ENCODE measurements around the gene BTN2A1.
A peak's percentile ranks its signal among the peaks of the same experiment; 100 is the strongest.

BTN2A1 gene

GRCh38 chr6:26468829-26469228, 11.1 kb downstream of the BTN2A1 start:
- DNase-seq (ENCODE audit: low read depth in 2 of 2), result no peak

DNA sequence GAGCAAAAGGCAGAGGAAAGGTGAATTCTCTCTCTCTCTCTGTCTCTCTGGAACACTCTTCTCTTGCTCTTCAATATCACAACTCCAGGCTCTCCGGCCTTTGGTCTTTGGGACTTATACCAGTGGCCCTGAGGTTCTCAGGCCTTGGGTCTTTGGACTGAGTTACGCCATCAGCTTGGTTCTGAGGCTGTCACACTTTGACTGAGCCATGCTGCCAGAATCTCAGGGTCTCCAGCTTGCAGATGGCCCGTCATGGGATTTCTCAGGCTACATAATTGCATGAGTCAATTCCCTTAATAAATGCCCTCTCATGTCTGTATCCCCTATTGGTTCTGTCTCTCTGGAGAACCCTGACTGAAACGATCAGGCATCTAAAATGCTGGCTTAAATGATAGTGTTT, 12.9 kb downstream of the BTN2A1 start:
- DNase-seq (ENCODE audit: low read depth in 2 of 2), result no peak

- no peak for DNase-seq (ENCODE audit: low read depth in 2 of 2)
These were observed 14.2 kb downstream of the BTN2A1 start for GRCh38 chr6:26471970-26472369.

DNA sequence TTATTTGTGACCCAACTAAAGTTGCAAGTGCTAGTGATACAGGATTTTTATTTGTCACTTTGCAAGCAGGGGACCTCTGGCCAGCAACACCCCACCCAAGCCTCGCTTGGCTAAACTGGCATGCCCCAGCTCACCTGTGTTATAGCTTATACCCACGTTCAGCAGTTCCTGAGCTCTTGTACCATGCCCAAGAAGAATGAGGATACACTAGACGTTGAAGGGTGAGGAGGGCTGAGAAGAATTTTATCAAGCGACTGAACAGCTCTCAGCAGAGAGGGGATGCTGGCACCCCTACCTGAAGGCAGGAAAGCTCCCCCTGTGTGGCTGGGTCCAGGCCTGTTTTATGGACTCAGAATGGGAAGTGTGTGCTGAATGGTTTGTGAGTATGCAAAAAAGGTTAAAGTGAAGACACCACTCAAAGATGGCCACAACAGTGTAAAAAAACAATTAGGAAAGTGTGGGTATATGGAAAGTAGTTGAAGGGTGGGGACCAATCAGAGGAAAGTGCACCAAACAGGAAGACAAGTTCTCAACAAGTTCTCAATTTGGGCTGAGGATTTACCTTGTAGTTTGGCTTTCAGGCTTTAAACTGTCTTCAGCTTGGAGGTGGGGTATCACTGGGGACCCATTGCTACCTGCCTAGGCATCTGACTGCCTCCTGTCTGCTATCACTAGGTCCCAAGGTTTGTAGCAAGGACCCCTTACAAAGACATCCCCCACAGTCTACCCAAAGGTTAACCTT, 15.0 kb downstream of the BTN2A1 start:
- no peak for DNase-seq (ENCODE audit: low read depth in 2 of 2)

- DNase-seq (ENCODE audit: low read depth in 2 of 2), result no peak
These were observed 15.6 kb downstream of the BTN2A1 start for GRCh38 chr6:26473429-26473757.

DNA sequence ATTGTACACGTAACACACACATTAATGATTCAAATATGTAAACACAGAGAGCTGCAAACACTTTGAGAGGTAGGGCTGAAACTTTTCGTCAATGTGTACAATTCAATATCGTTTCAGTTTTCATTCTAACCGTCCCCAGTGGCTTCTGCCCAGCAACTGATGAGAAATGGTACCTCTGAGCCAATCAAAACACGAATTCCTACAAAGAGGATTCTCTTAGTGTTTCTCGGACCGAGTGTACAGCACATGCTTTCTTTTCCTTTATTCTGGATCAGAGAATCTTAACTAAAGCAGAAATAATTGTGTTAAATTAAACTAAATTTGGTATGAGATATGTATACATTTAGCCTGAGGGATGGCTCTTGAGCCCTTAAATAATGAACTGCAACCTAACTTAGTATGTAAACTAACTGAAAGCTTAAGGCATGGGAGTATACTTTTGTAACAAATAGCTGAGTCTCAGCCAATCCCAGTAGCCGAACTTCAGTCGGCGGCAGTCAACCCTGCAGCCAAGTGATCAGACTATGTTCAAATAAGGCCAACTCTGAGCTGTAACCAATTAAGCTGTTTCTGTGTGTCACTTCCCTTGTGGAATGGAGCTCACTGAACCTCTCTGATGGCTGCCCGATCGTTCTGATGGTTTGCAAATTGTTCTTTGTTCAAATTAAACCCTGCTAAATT, 16.1 kb downstream of the BTN2A1 start:
- DNase-seq (ENCODE audit: low read depth in 2 of 2), result peak; percentile 69 to 73

GRCh38 chr6:26474439-26474881, 16.7 kb downstream of the BTN2A1 start:
- DNase-seq (ENCODE audit: low read depth in 2 of 2), result no peak

GRCh38 chr6:26475823-26476729, 18.3 kb downstream of the BTN2A1 start:
- no peak for DNase-seq (ENCODE audit: low read depth in 2 of 2)

DNA sequence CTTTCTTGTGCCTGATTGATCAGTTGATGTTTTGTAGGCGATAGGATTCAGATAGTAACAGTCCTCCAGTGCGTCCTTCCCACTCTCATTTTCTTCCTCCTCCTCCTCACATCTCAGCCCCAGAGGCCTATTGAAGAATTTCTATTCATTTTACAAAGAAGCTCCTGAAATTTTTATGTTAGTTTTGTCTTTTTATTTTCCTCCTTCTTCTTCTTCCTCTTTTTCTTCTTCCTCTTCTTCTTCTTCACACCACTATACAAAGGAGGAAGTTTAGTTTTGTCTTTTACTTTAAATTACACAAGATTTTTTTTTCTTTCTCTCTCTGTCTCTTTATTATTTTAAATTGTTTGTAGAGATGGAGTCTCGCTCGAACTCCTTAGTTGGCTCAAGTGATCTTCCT, 19.1 kb downstream of the BTN2A1 start:
- no peak for DNase-seq (ENCODE audit: low read depth in 2 of 2)

GRCh38 chr6:26477426-26477825, 19.7 kb downstream of the BTN2A1 start:
- no peak for DNase-seq (ENCODE audit: low read depth in 2 of 2)

DNA sequence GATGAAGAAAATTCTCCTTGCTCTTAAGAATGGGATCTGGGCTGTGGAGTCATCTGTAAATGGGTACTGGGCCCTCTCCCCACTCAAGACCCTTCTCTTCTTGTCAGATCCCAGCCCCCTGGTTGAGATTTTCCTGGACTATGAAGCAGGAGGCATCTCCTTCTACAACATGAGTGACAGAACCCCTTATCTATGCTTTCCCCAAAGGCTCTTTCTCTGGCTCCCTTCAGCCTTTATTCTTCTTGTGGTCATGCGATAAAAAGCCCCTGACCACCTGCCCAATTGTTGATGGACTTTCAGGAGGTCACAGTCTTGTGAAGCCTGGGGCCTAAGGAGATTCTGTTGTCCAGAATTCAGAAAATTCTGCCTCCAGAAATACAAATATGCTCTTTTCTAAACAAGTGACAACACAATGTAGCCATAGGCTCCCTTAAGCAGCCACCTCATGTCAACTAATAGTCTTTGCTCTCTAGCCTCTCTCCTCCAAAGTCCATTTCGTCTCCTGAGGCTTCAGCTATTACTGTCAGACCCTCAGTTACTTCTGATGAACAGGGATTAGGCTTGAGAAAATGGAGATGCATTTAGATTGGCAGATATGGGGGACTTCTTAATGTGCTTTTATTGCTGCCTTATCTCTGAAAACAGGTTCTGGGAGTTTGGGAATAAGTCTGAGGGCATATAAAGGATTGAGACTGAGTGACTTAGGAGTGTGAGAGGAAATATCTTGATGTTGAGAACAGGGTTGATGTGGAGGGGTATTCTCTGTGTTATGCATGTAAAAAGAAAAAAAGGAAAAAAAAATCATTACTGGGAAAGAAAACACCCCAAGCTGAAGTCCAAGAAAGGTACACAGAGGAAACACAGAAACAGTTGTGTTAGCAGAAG, 20.6 kb downstream of the BTN2A1 start:
- DNase-seq (ENCODE audit: low read depth in 2 of 2), result no peak

- no peak for DNase-seq (ENCODE audit: low read depth in 2 of 2)
These were observed 21.2 kb downstream of the BTN2A1 start for GRCh38 chr6:26478985-26479278.

GRCh38 chr6:26482338-26482737, 24.6 kb downstream of the BTN2A1 start:
- no peak for DNase-seq (ENCODE audit: low read depth in 2 of 2)

DNA sequence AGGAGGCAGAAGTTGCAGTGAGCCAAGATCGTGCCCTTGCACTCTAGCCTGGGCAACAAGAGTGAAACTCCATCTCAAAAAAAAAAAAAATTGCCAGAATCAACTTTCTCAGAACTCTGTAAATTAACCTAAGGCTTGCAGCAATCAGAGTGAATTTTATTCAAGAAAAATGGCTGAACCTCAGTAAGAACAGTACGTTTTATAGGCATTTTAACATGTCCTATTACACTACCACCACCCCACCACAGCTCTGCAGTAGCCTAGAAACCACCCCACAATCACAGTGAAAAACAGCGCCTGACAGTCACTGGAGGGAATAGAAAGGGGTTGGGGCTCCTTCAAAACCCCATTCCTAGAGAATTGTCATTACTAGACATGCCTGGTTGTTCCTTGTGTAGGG, 26.0 kb downstream of the BTN2A1 start:
- DNase-seq (ENCODE audit: low read depth in 2 of 2), result no peak

DNA sequence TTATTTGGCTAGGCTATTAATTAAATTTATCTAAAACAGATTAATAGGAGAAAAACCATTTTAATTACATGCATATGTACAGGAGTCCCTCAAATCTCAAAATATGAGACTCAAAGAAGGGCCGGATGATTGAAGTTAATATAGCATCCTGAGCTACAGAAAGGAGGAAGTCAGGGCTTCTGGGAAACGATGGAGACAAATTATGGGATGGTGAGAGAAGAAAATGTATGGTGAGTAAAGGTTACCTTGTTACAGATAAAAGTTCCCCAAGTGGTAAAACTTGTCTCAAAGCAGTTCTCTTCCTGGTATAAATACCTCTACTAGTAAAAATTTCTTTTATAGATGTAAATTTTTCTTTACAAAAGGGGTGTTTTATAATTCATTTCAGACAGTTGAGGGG, 26.4 kb downstream of the BTN2A1 start:
- DNase-seq (ENCODE audit: low read depth in 2 of 2), result no peak

DNA sequence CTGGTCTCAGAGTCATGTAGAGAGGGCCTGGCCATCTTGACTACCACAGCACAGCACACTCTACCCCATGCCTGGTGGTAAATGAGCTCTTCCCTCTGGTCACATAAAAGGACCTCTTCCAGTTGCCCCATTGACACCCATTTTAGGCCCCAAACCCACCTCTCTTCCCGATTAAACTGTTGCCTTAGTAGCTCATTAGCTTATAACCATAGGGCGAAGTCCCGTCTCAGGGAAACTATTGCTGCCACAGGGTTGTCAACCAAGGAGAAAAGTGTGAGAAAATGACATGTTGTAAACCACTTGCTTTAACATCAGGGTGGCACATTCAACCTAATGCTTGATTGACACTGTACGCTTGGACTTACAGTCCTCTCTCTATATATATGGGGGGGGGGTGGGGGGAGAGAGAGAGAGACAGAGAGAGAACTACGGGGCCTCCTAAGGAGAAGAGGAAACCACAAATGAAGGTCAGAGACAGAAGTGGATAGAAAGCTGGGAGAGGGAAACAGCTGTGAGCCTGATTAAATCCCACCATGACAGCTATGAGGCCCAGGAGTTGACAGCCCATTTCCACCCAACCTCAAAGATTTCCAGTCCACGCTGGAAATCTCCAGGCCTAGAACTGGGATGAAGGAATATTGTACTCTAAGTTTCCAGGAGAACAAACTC, 27.5 kb downstream of the BTN2A1 start:
- DNase-seq (ENCODE audit: low read depth in 2 of 2), result no peak

GRCh38 chr6:26486358-26486757, 28.6 kb downstream of the BTN2A1 start:
- no peak for DNase-seq (ENCODE audit: low read depth in 2 of 2)

DNA sequence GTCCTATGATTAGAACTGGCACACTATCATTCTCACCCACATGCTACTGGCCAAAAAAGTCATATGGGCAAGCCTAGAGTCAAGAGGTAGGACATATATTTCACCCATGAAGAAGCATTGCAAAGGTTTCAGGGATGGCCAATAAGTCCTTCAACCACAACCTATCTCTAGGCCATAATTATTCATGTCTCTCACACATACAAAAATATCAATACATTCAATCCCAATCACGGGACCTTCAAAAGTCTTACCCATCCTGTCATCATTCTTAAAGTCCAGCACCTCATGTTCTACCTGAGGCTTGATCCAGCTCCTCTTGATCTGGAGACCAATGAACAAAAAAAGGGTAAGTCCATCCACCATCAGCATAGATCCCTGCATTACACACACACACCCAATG, 29.7 kb downstream of the BTN2A1 start:
- no peak for DNase-seq (ENCODE audit: low read depth in 2 of 2)

GRCh38 chr6:26489996-26490964, 32.5 kb downstream of the BTN2A1 start:
- no peak for DNase-seq (ENCODE audit: low read depth in 2 of 2)

- DNase-seq (ENCODE audit: low read depth in 2 of 2), result no peak
These were observed 33.8 kb downstream of the BTN2A1 start for GRCh38 chr6:26491604-26492003.
